ENCODE data around the gene PRKG1. TPM values are rescaled to one million over a fixed set of nuclear protein-coding genes. Genes with fewer than 3 reads are reported as not detected.

Gene PRKG1
- total RNA-seq, 1 experiment from 2014 or later = 0.09 TPM

- ChIA-PET POLR2A (no interaction called here), CTCF (no interaction called here)
- H3K4me3 Mint-ChIP-seq (ENCODE audit: unreplicated experiment) = no peak overlapping the region
- Histone ChIP-seq H3K4me3 (ENCODE audit: low read depth, low read length) (no peak overlapping the region), H3K36me3 (ENCODE audit: control insufficient read depth, insufficient read depth, low read length) (no peaks in the 10 kb centered on the region), H3K4me1 (no peaks in the 10 kb centered on the region), H3K27me3 (replicated peaks; ENCODE audit: control insufficient read depth, insufficient read depth, low read length) (peaks cover 3% of the 10 kb centered on the region; the same call in 1 of the 2 replicates), H3K9me3 (no peaks in the 10 kb centered on the region)
- TF ChIP-seq CTCF (IDR thresholded peaks at IDR 0.05; ENCODE audit: insufficient read depth in 1 of 2, low read depth in 1 of 2, low read length in 1 of 2, severe bottlenecking in 1 of 2, unreplicated experiment in 1 of 2) = no peak
- no TSS peak for BruUV-seq (replicated peaks)
- peaks cover 3% of the 10 kb centered on the region for H3K27me3 Mint-ChIP-seq (ENCODE audit: insufficient read depth, unreplicated experiment)
- DNase-seq = no peak
- H3K9me3 Mint-ChIP-seq (ENCODE audit: unreplicated experiment) = no peaks in the 10 kb centered on the region
- H3K36me3 Mint-ChIP-seq (ENCODE audit: insufficient read depth, unreplicated experiment) = no peaks in the 10 kb centered on the region
- intact Hi-C loops (cut with micrococcal nuclease; ENCODE audit: unreplicated experiment) = no loop called here
- H3K4me1 Mint-ChIP-seq (ENCODE audit: low read depth, unreplicated experiment) = no peaks in the 10 kb centered on the region
- no peak overlapping the region for H3K27ac Mint-ChIP-seq (ENCODE audit: unreplicated experiment)
These were observed 429.1 kb downstream of the PRKG1 start for GRCh38 chr10:51503378-51503777.

- Mint-ChIP-seq H3K27me3 (ENCODE audit: insufficient read depth, unreplicated experiment) (no peaks in the 10 kb centered on the region), H3K9me3 (ENCODE audit: unreplicated experiment) (no peaks in the 10 kb centered on the region), H3K27ac (ENCODE audit: unreplicated experiment) (no peak overlapping the region), H3K4me3 (ENCODE audit: unreplicated experiment) (no peak overlapping the region), H3K36me3 (ENCODE audit: insufficient read depth, unreplicated experiment) (no peaks in the 10 kb centered on the region), H3K4me1 (ENCODE audit: low read depth, unreplicated experiment) (no peaks in the 10 kb centered on the region)
- intact Hi-C loops (cut with micrococcal nuclease; ENCODE audit: unreplicated experiment) = no loop called here
- H3K27me3 ChIP-seq (replicated peaks; ENCODE audit: control insufficient read depth, insufficient read depth, low read length) = no peaks in the 10 kb centered on the region
- no peaks in the 10 kb centered on the region for H3K4me1 ChIP-seq
- no peak overlapping the region for H3K4me3 ChIP-seq (ENCODE audit: low read depth, low read length)
- BruUV-seq (replicated peaks) = no TSS peak
- no peak for TF ChIP-seq CTCF (IDR thresholded peaks at IDR 0.05; ENCODE audit: insufficient read depth in 1 of 2, low read depth in 1 of 2, low read length in 1 of 2, severe bottlenecking in 1 of 2, unreplicated experiment in 1 of 2)
- CTCF ChIA-PET = no interaction called here
- DNase-seq = no peak
- no peaks in the 10 kb centered on the region for H3K36me3 ChIP-seq (ENCODE audit: control insufficient read depth, insufficient read depth, low read length)
- POLR2A ChIA-PET = no interaction called here
- H3K9me3 ChIP-seq = no peaks in the 10 kb centered on the region
These were observed 433.2 kb downstream of the PRKG1 start for GRCh38 chr10:51507476-51507875.

GRCh38 chr10:51508156-51508555 lies 433.9 kb downstream of the PRKG1 start:
- H3K27ac Mint-ChIP-seq (ENCODE audit: unreplicated experiment) = no peak overlapping the region
- H3K36me3 Mint-ChIP-seq (ENCODE audit: insufficient read depth, unreplicated experiment) = no peaks in the 10 kb centered on the region

More at GRCh38 chr10:51508156-51508555, 433.9 kb downstream of the PRKG1 start:
- no peaks in the 10 kb centered on the region for H3K4me1 ChIP-seq
- intact Hi-C loops (cut with micrococcal nuclease; ENCODE audit: unreplicated experiment) = no loop called here
- no peaks in the 10 kb centered on the region for H3K9me3 ChIP-seq
- POLR2A ChIA-PET = no interaction called here
- DNase-seq = no peak
- Mint-ChIP-seq H3K9me3 (ENCODE audit: unreplicated experiment) (no peaks in the 10 kb centered on the region), H3K4me3 (ENCODE audit: unreplicated experiment) (no peak overlapping the region), H3K4me1 (ENCODE audit: low read depth, unreplicated experiment) (no peaks in the 10 kb centered on the region), H3K27me3 (ENCODE audit: insufficient read depth, unreplicated experiment) (no peaks in the 10 kb centered on the region)
- CTCF ChIA-PET = no interaction called here
- no TSS peak for BruUV-seq (replicated peaks)
- H3K27me3 ChIP-seq (replicated peaks; ENCODE audit: control insufficient read depth, insufficient read depth, low read length) = no peaks in the 10 kb centered on the region
- TF ChIP-seq CTCF (IDR thresholded peaks at IDR 0.05; ENCODE audit: insufficient read depth in 1 of 2, low read depth in 1 of 2, low read length in 1 of 2, severe bottlenecking in 1 of 2, unreplicated experiment in 1 of 2) = no peak
- no peaks in the 10 kb centered on the region for H3K36me3 ChIP-seq (ENCODE audit: control insufficient read depth, insufficient read depth, low read length)
- H3K4me3 ChIP-seq (ENCODE audit: low read depth, low read length) = no peak overlapping the region

Data from Caco-2 (cell line).